PFSK-1 (cell line): ENCODE data around the gene RASAL2.

Source experiments
- FOXP2 ChIP-seq: optimal IDR thresholded peaks from 2 replicates; pipeline ENCODE3; 2011; ENCODE audit warnings: borderline replicate concordance, control low read depth, inconsistent platforms; ENCODE audit not compliant: insufficient read depth; ENCODE audit errors: extremely low read length, extremely low read depth
- POLR2AphosphoS5 ChIP-seq: IDR thresholded peaks from 2 replicates; pipeline ENCODE4 v1.6.1; 2012; ENCODE audit warnings: low read depth, mild to moderate bottlenecking, control low read depth, low read length, moderate library complexity
- REST ChIP-seq, 2 experiments: IDR thresholded peaks; 2 replicates each; pipeline versions ENCODE4 v1.6.1 to v1.8.0; 2011 to 2012; ENCODE audit warnings: low read depth in 2 of 2, low read length in 2 of 2, control low read depth in 1 of 2, inconsistent platforms in 1 of 2, mild to moderate bottlenecking in 1 of 2, moderate library complexity in 1 of 2; ENCODE audit not compliant: insufficient read depth in 1 of 2
- SIN3A ChIP-seq: IDR thresholded peaks from 2 replicates; pipeline ENCODE4 v1.6.1; 2012; ENCODE audit warnings: mild to moderate bottlenecking, low read length, moderate library complexity, borderline replicate concordance; ENCODE audit not compliant: insufficient read depth
- TAF1 ChIP-seq: IDR thresholded peaks from 2 replicates; pipeline ENCODE4 v1.6.1; 2012; ENCODE audit warnings: low read length, control low read depth, borderline replicate concordance; ENCODE audit not compliant: insufficient read depth

The RASAL2 gene

GRCh38 chr1:178529364-178530036, 435.6 kb downstream of the RASAL2 start:
- TF ChIP-seq POLR2AphosphoS5 (no peak), TAF1 (no peak), SIN3A (no peak), REST (IDR thresholded peaks at IDR 0.05; ENCODE audit: insufficient read depth in 1 of 2, low read depth in 2 of 2, low read length in 2 of 2) (no peak)

GRCh38 chr1:178530037-178530402, 436.1 kb downstream of the RASAL2 start:
- TF ChIP-seq TAF1 = no peak
- no peak for TF ChIP-seq SIN3A
- TF ChIP-seq POLR2AphosphoS5 = no peak
- TF ChIP-seq FOXP2 = no peak
- TF ChIP-seq REST (IDR thresholded peaks at IDR 0.05; ENCODE audit: insufficient read depth in 1 of 2, low read depth in 2 of 2, low read length in 2 of 2) = no peak

GRCh38 chr1:178530502-178530901, 436.6 kb downstream of the RASAL2 start:
- no peak for TF ChIP-seq POLR2AphosphoS5
- TF ChIP-seq TAF1 = no peak
- TF ChIP-seq REST (IDR thresholded peaks at IDR 0.05; ENCODE audit: insufficient read depth in 1 of 2, low read depth in 2 of 2, low read length in 2 of 2) = no peak
- TF ChIP-seq FOXP2 = no peak
- no peak for TF ChIP-seq SIN3A

GRCh38 chr1:178531887-178532286, 438.0 kb downstream of the RASAL2 start:
- TF ChIP-seq FOXP2 (no peak), POLR2AphosphoS5 (no peak), TAF1 (no peak), SIN3A (no peak), REST (IDR thresholded peaks at IDR 0.05; ENCODE audit: insufficient read depth in 1 of 2, low read depth in 2 of 2, low read length in 2 of 2) (no peak)

GRCh38 chr1:178532392-178532791, 438.5 kb downstream of the RASAL2 start:
- TF ChIP-seq REST (IDR thresholded peaks at IDR 0.05; ENCODE audit: insufficient read depth in 1 of 2, low read depth in 2 of 2, low read length in 2 of 2) (no peak), SIN3A (no peak), TAF1 (no peak), FOXP2 (no peak), POLR2AphosphoS5 (no peak)
